Esophagus squamous epithelium (tissue), 4 donors: ENCODE measurements around the gene JPH2.

Source experiments
- CTCF ChIP-seq, 6 experiments: fragments of 450-650 bp in 4 of 6; fragments of 200-600 bp in 2 of 6; sonication (generic) in 2 of 6; IDR thresholded peaks; one replicate each; pipeline ENCODE4 v1.5.1; 2016 to 2019; ENCODE audit warnings: antibody characterized with exemption in 6 of 6, mild to moderate bottlenecking in 4 of 6, moderate library complexity in 4 of 6
- POLR2A ChIP-seq, 4 donors: fragments of 450-650 bp; IDR thresholded peaks; one replicate each; pipeline ENCODE4 v1.6.1; 2017; ENCODE audit warnings: antibody characterized with exemption in 4 of 4, mild to moderate bottlenecking in 4 of 4, moderate library complexity in 3 of 4

- TF ChIP-seq CTCF (IDR thresholded peaks at IDR 0.05) (no peak), POLR2A (IDR thresholded peaks at IDR 0.05) (no peak)
Measured at GRCh38 chr20:44185574-44185973, 1.4 kb downstream of the JPH2 start.
